Measurements from ENCODE around the gene GRID1. TPM values are rescaled to one million over a fixed set of nuclear protein-coding genes. Genes with fewer than 3 reads are reported as not detected.

GRID1 gene
- total and polyA plus RNA-seq, 9 of the 15 experiments (the other 6 are each of a cell fraction or from before 2014, with no cell fraction given), result 0.01 to 7.2 (median 1.2) TPM

DNA sequence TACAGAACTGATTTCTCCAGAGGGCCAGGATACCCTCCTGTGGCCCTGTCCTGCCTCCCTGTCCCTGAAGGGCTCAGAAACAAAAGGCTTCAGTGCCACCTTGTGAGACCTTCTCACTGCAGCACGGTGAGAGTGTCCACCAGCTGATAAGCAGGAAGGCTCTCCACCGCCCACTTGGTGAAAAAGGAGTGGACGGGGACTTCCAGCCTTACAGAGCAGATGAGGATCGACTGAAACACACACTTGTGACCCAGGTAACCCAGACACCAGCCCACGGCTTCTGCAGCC lies 330.1 kb downstream of the GRID1 start (continued):
- peak; percentile 14; the same call in 1 of the 2 replicates for TF ChIP-seq REST (IDR thresholded peaks at IDR 0.05; ENCODE audit: borderline replicate concordance)
- TF ChIP-seq REST (CRISPR knock-in tag; IDR thresholded peaks at IDR 0.05; ENCODE audit: low read depth), result no peak
- peak in 1 of 2 experiments; percentile 22; a peak in 1 of 4 replicates for TF ChIP-seq RAD21 (CRISPR knock-in tag; conservative IDR thresholded peaks at IDR 0.05 in 1 of 2, IDR thresholded peaks at IDR 0.05 in 1 of 2)
